Lung (tissue), 12 donors: ENCODE results near the gene STX10. TPM values are rescaled to one million over a fixed set of nuclear protein-coding genes. Genes with fewer than 3 reads are reported as not detected.
A peak's percentile ranks its signal among the peaks of the same experiment; 100 is the strongest.

Source experiments
- ATAC-seq: fragments of 200-7000 bp; cut with Tn5 transposase; one replicate; pipeline ENCODE4 v1.9.1; 2020; ENCODE audit warnings: moderate number of reproducible peaks; ENCODE audit not compliant: insufficient read depth, low FRiP score
- DNase-seq, 3 donors: peaks; one replicate each; pipeline ENCODE4 v3.0.0-alpha.2; 2013 to 2017
- H3K27ac ChIP-seq, 2 donors: one replicate each; pipeline ENCODE4 v1.5.1; 2013; ENCODE audit warnings: mild to moderate bottlenecking in 2 of 2, moderate library complexity in 2 of 2, control low read depth in 1 of 2, inconsistent platforms in 1 of 2, low read depth in 1 of 2, low read length in 1 of 2
- H3K27me3 ChIP-seq, 3 donors: one replicate each; pipeline ENCODE4 v1.5.1; 2013; ENCODE audit warnings: low read length in 2 of 3; ENCODE audit not compliant: control insufficient read depth in 3 of 3, insufficient read depth in 3 of 3
- H3K36me3 ChIP-seq, 4 donors: one replicate each; pipeline ENCODE4 v1.5.1; 2013; ENCODE audit warnings: low read length in 4 of 4, mild to moderate bottlenecking in 1 of 4, moderate library complexity in 1 of 4; ENCODE audit not compliant: control insufficient read depth in 4 of 4, insufficient read depth in 4 of 4
- H3K4me1 ChIP-seq, 5 donors: one replicate each; pipeline ENCODE4 v1.5.1; 2013; ENCODE audit warnings: low read length in 5 of 5, mild to moderate bottlenecking in 2 of 5, moderate library complexity in 1 of 5; ENCODE audit not compliant: control insufficient read depth in 5 of 5, insufficient read depth in 5 of 5
- H3K4me3 ChIP-seq: one replicate; pipeline ENCODE4 v1.5.1; 2013; ENCODE audit warnings: mild to moderate bottlenecking, control low read depth, moderate library complexity
- H3K9ac ChIP-seq, 2 donors: one replicate each; pipeline ENCODE4 v1.5.1; 2013; ENCODE audit warnings: low read length in 2 of 2, control low read depth in 1 of 2; ENCODE audit not compliant: insufficient read depth in 1 of 2
- H3K9me3 ChIP-seq, 4 donors: one replicate each; pipeline ENCODE4 v1.5.1; 2013; ENCODE audit warnings: low read length in 3 of 4, mild to moderate bottlenecking in 1 of 4, moderate library complexity in 1 of 4; ENCODE audit not compliant: control insufficient read depth in 4 of 4, insufficient read depth in 3 of 4
- CTCF ChIP-seq: IDR thresholded peaks from 2 replicates; pipeline ENCODE4 v1.5.1; 2012; ENCODE audit warnings: mild to moderate bottlenecking; ENCODE audit errors: control extremely low read depth, extremely low read depth
- WGBS, 2 donors: extraction: QIAGEN DNeasy Blood & Tissue Kit; methylation state at CpG; one replicate each; pipeline ENCODE4 v1.1.7; 2013; 5-methylcytosine and 5-hydroxymethylcytosine counted together
- polyA plus RNA-seq, 2 donors: library from polyadenylated mRNA; stranded (reverse); fragments of 200-250 nt; gene quantifications; one replicate each; pipeline ENCODE4 v1.2.1, GENCODE V29; 2013
- total RNA-seq, 2 donors: library from RNA; depleted of rRNA in 1 of 2; stranded (reverse); fragments of >200 nt in 1 of 2; gene quantifications; one replicate each; pipeline ENCODE4 v1.2.1, GENCODE V29; 2014 to 2021
- donor health status: control.
- donor health status: control.
- donor health status: Bipolar disorder and iron deficiency.
- donor health status: healthy.
- donor health status: DM: yes; HTN: yes; CAD: no.

The STX10 gene
- total and polyA plus RNA-seq, 4 donors: 45.8 to 136 (median 111) TPM

DNA sequence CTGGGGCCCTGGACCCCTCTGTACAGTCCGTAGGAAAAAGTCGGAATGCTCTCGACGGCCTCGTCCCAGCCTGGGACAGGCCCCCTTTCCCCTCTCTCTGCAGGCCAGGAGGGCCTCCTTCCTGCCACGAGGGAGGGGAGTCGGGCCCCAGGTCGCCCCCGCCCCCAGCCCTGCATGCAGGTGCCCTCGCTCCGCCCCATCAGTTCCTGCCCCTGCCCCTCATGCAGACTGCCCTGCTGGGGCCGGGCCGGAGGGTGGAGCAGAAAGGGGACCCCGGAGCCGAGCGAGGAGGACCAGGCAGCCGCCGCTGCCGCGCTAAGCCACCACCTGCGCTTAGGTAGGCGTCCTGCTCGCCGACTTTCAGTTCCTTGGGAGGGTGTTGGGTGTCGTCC, 54.8 kb downstream of the STX10 start:
- ATAC-seq (no peak), DNase-seq (no peak)
- TF ChIP-seq CTCF: no peak
- peaks cover 3 to 14% (median 3%) of the 10 kb centered on the region in 4 donors for H3K36me3 ChIP-seq
- no peak overlapping the region for H3K27ac ChIP-seq
- H3K27me3 ChIP-seq: no peaks in the 10 kb centered on the region
- H3K9ac ChIP-seq: no peak overlapping the region
- no peak overlapping the region for H3K4me3 ChIP-seq
- H3K9me3 ChIP-seq: no peaks in the 10 kb centered on the region
- WGBS, 2 donors: 28 to 52% methylated on average over 24 to 25 of the region's 25 CpGs
- peaks cover 3 to 42% (median 13%) of the 10 kb centered on the region in 5 donors for H3K4me1 ChIP-seq

- H3K36me3 ChIP-seq: peaks cover 3 to 15% (median 4%) of the 10 kb centered on the region in 4 donors
- no peak for DNase-seq
Observed at GRCh38 chr19:13094771-13095392, 55.3 kb downstream of the STX10 start.

GRCh38 chr19:13094106-13094504, 56.1 kb downstream of the STX10 start:
- 47 to 49% methylated on average over 5 of the region's 5 CpGs for WGBS, 2 donors
- no peaks in the 10 kb centered on the region for H3K9me3 ChIP-seq
- no peak overlapping the region for H3K9ac ChIP-seq
- DNase-seq: no peak
- TF ChIP-seq CTCF: no peak
- peak overlapping the region in 1 of 2 donors; percentile 27 for H3K27ac ChIP-seq
- H3K36me3 ChIP-seq: peaks cover 3 to 17% (median 5%) of the 10 kb centered on the region in 4 donors
- H3K4me1 ChIP-seq: peaks cover 3 to 52% (median 13%) of the 10 kb centered on the region in 5 donors
- no peak for ATAC-seq
- no peaks in the 10 kb centered on the region for H3K27me3 ChIP-seq
- no peak overlapping the region for H3K4me3 ChIP-seq

More at GRCh38 chr19:13094771-13095392, 55.3 kb downstream of the STX10 start:
- H3K9ac ChIP-seq: no peak overlapping the region
- TF ChIP-seq CTCF: no peak
- no peak overlapping the region for H3K4me3 ChIP-seq
- no peaks in the 10 kb centered on the region for H3K9me3 ChIP-seq
- peaks cover 3 to 47% (median 11%) of the 10 kb centered on the region in 5 donors for H3K4me1 ChIP-seq
- H3K27me3 ChIP-seq: no peaks in the 10 kb centered on the region
- no peak for ATAC-seq
- WGBS, 2 donors: 20 to 50% methylated on average over 15 to 16 of the region's 16 CpGs
- H3K27ac ChIP-seq: no peak overlapping the region

Other genes starting within 250 kb of the STX10 start
- not detected for gene SYCE2, start 231.1 kb downstream of the STX10 start, total RNA-seq
- under 1 TPM; 0.13 to 0.28 TPM for gene SYCE2, start 231.1 kb downstream of the STX10 start, polyA plus RNA-seq
- 10 to 100 TPM; 27.8 to 65.7 TPM for gene FARSA, start 216.7 kb downstream of the STX10 start, total RNA-seq
- gene FARSA, start 216.7 kb downstream of the STX10 start, polyA plus RNA-seq: 10 to 100 TPM; 39.8 to 72.1 TPM
- 1,000 to 10,000 TPM in 1 of 2 donors, 100 to 1,000 TPM in 1; 479 to 1,551 TPM for gene CALR, start 211.8 kb downstream of the STX10 start, total RNA-seq
- gene CALR, start 211.8 kb downstream of the STX10 start, polyA plus RNA-seq: 1,000 to 10,000 TPM in 1 of 2 donors, 100 to 1,000 TPM in 1; 415 to 1,123 TPM
- 100 to 1,000 TPM in 1 of 2 donors, 10 to 100 TPM in 1; 79.7 to 122 TPM for gene RAD23A, start 204.5 kb downstream of the STX10 start, total RNA-seq
- gene RAD23A, start 204.5 kb downstream of the STX10 start, polyA plus RNA-seq: 100 to 1,000 TPM; 112 to 186 TPM
- 10 to 100 TPM; 14.9 to 22.6 TPM for gene GADD45GIP1, start 193.2 kb downstream of the STX10 start, total RNA-seq
- 10 to 100 TPM; 50.0 to 69.0 TPM for gene GADD45GIP1, start 193.2 kb downstream of the STX10 start, polyA plus RNA-seq
- gene DAND5, start 180.8 kb downstream of the STX10 start, total RNA-seq: under 1 TPM; 0.20 to 0.25 TPM
- under 1 TPM; 0.01 to 0.14 TPM for gene DAND5, start 180.8 kb downstream of the STX10 start, polyA plus RNA-seq
- gene NFIX, start 154.9 kb downstream of the STX10 start, total RNA-seq: 100 to 1,000 TPM; 129 to 190 TPM
- gene NFIX, start 154.9 kb downstream of the STX10 start, polyA plus RNA-seq: 10 to 100 TPM; 26.0 to 50.5 TPM
- gene LYL1, start 47.5 kb downstream of the STX10 start, total RNA-seq: 10 to 100 TPM; 12.9 to 25.9 TPM
- gene LYL1, start 47.5 kb downstream of the STX10 start, polyA plus RNA-seq: 10 to 100 TPM; 15.5 to 34.1 TPM
- 10 to 100 TPM; 14.4 to 41.4 TPM for gene TRMT1, start 33.6 kb downstream of the STX10 start, total RNA-seq
- gene TRMT1, start 33.6 kb downstream of the STX10 start, polyA plus RNA-seq: 10 to 100 TPM; 46.1 to 48.2 TPM
- 10 to 100 TPM; 18.4 to 94.8 TPM for gene NACC1, start 32.1 kb downstream of the STX10 start, total RNA-seq
- gene NACC1, start 32.1 kb downstream of the STX10 start, polyA plus RNA-seq: 10 to 100 TPM; 51.6 to 64.9 TPM
- gene IER2, start within 50 bp of the STX10 start, total RNA-seq: 10 to 100 TPM; 29.8 to 93.5 TPM
- 100 to 1,000 TPM in 1 of 2 donors, 10 to 100 TPM in 1; 92.5 to 242 TPM for gene IER2, start within 50 bp of the STX10 start, polyA plus RNA-seq